IPS DF 6.9 (cell line): ENCODE results near the gene FILIP1.
"Not testable (repeated sequence)": the region's sequence is repeated elsewhere in the genome, so short reads cannot be mapped to it uniquely, and the experiment has no call there.

ENCODE experiments used
- DNase-seq: peaks from one replicate; pipeline ENCODE4 v3.0.0-alpha.2; 2013; ENCODE audit warnings: low read depth, low spot score
- H3K27ac ChIP-seq: one replicate; pipeline ENCODE4 v1.5.1; 2013; ENCODE audit warnings: low read length, control low read depth
- H3K27me3 ChIP-seq: 2 replicates; pipeline ENCODE4 v1.6.1; 2013; ENCODE audit warnings: mild to moderate bottlenecking, low read length; ENCODE audit not compliant: control insufficient read depth, insufficient read depth
- H3K36me3 ChIP-seq: 2 replicates; pipeline ENCODE4 v1.6.1; 2013; ENCODE audit warnings: low read length; ENCODE audit not compliant: control insufficient read depth, insufficient read depth
- H3K4me1 ChIP-seq: 2 replicates; pipeline ENCODE4 v1.6.1; 2013; ENCODE audit warnings: low read length; ENCODE audit not compliant: control insufficient read depth, insufficient read depth
- H3K4me3 ChIP-seq: 2 replicates; pipeline ENCODE4 v1.5.1; 2013; ENCODE audit warnings: mild to moderate bottlenecking, low read length
- H3K9me3 ChIP-seq: 2 replicates; pipeline ENCODE4 v1.6.1; 2013; ENCODE audit warnings: low read length, inconsistent platforms; ENCODE audit not compliant: control insufficient read depth, insufficient read depth
- WGBS: extraction: QIAGEN DNeasy Blood & Tissue Kit; methylation state at CpG from one replicate; pipeline ENCODE4 v1.1.7; 2013; ENCODE audit warnings: mixed read lengths, missing lambda C conversion rate; ENCODE audit not compliant: insufficient read length, insufficient coverage; 5-methylcytosine and 5-hydroxymethylcytosine counted together

The FILIP1 gene

DNA sequence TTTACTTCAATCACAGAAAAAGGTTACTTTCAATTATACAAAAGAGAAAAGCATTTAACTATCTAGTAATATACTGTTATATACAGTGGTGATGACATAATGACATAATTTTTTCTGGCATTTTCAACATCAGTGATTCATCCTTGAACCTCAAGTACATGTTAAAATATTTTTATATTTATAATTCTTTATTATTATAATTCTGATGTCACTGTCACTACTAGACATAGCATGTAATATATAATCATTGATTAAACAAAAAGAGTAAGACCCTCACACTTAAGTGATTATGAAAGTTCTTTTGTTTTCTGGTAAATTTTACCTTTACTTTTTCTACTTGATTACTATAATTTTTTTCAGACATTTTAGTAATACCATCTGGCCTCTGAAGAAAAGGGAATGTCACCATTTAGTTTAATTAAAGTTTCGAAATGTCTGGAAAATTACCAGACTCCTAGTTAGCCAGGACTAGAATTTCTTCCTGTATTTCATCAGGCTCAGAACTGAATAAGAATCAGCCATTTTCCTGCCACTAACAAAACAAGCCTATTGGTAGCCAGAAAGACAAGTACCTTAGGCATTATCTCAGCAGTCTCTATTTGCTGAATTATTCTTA lies 71.5 kb downstream of the FILIP1 start:
- Histone ChIP-seq H3K4me3 (no peak overlapping the region), H3K27me3 (no peaks in the 10 kb centered on the region), H3K27ac (no peak overlapping the region), H3K4me1 (no peaks in the 10 kb centered on the region), H3K9me3 (no peaks in the 10 kb centered on the region), H3K36me3 (no peaks in the 10 kb centered on the region)
- no peak for DNase-seq
- WGBS = no CpG with 5 or more reads among the region's 1 CpG

DNA sequence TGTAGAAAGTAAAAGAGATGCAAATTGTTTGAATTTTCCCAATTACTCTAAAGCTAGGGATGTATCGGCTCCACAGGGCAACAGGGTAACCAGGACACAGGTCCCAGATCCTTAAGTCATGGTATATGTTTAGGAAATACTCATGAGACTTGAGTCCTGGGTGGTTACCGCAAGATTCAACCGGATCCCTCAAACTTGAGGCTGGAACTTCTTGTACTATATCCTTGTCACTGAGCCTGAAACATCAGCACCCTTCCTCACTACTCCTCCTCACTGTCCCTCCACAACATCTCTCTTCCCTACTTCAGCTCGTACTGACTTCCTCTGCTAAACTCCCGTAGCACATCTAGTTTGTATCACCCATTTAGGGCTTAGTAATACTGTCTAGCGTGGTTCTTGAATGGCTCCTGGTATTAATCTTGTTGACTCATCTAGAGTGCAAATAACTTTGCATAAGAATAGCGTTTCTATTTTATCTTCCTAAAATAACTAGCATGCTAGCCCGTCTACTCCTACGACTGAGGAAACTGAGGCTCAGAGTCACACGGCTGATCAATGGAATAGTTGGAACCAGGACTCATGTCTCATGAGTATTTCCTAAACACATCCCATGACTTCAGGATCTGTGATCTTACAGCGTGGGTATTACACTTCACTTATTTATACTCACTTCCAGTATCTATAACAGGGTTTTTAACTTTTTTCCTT lies 72.1 kb downstream of the FILIP1 start:
- Histone ChIP-seq H3K36me3 (no peaks in the 10 kb centered on the region), H3K4me1 (no peaks in the 10 kb centered on the region), H3K27ac (no peak overlapping the region), H3K9me3 (no peaks in the 10 kb centered on the region), H3K4me3 (no peak overlapping the region), H3K27me3 (no peaks in the 10 kb centered on the region)
- DNase-seq = no peak
- no CpG with 5 or more reads among the region's 11 CpGs for WGBS

DNA sequence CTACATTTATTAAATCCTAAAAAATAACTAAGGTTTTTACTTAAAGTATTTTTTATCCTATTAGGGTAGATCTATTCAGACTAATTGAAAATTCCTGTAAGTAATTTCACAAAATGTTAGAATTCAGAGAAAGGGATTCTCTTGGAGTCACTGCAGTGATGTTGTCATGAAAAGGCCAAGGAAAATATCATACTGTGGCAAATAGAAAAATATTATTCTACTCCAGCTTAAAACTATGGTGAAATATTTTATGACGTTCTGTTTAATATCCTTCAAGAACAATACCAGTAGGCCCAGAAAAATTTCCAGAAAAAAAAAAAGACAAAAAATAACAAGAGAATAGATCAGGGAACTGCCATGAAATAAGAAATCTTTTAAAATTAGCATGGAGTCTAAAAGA lies 73.6 kb downstream of the FILIP1 start:
- Histone ChIP-seq H3K9me3 (no peaks in the 10 kb centered on the region), H3K4me3 (no peak overlapping the region), H3K27me3 (no peaks in the 10 kb centered on the region), H3K27ac (no peak overlapping the region), H3K4me1 (no peaks in the 10 kb centered on the region), H3K36me3 (no peaks in the 10 kb centered on the region)
- no peak for DNase-seq
- WGBS = no CpG with 5 or more reads among the region's 1 CpG

DNA sequence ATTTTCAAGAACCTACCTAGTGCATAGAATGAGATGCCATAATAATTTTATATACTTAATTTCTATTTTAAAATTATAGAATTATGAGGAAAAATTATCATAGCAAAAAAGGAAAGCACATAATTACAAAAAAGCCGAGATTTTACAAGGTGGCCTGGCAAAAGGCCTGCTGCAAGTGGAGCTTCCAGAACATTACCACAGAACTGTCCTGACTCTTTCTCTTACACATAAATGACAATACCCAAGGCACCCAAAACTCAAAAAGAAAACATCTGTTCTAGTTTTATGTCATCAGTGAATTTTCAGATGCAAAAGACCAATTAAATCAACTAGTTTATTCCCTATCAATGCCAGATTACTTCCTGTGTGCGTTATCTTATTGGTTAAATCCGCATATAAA lies 74.2 kb downstream of the FILIP1 start:
- H3K27me3 ChIP-seq = no peaks in the 10 kb centered on the region
- no peak overlapping the region for H3K4me3 ChIP-seq
- no peaks in the 10 kb centered on the region for H3K9me3 ChIP-seq
- H3K4me1 ChIP-seq = no peaks in the 10 kb centered on the region
- DNase-seq = no peak
- H3K27ac ChIP-seq = no peak overlapping the region
- no peaks in the 10 kb centered on the region for H3K36me3 ChIP-seq
- WGBS = no CpG with 5 or more reads among the region's 3 CpGs

DNA sequence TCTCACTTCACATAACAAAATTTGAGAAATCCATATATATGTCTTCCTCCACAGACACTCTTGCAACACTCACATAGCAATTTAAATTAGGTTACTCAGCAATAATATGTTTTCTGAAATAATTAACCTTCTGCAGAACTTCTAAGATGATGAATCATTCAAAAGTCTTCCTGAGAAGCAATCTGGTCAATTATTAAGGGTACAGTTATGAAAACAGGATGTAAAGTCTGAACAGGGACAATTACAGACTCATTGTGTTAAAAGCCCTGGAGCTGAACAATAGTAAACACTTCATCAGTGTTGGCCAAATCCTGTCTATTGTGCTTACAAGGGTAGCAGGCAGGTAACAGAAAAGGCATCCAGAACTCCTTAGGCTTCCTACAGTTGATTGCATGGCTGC lies 75.4 kb downstream of the FILIP1 start:
- no peak overlapping the region for H3K27ac ChIP-seq
- H3K36me3 ChIP-seq = no peaks in the 10 kb centered on the region
- H3K27me3 ChIP-seq = no peaks in the 10 kb centered on the region
- no peak for DNase-seq
- H3K4me3 ChIP-seq = no peak overlapping the region
- no peaks in the 10 kb centered on the region for H3K9me3 ChIP-seq
- no peaks in the 10 kb centered on the region for H3K4me1 ChIP-seq

DNA sequence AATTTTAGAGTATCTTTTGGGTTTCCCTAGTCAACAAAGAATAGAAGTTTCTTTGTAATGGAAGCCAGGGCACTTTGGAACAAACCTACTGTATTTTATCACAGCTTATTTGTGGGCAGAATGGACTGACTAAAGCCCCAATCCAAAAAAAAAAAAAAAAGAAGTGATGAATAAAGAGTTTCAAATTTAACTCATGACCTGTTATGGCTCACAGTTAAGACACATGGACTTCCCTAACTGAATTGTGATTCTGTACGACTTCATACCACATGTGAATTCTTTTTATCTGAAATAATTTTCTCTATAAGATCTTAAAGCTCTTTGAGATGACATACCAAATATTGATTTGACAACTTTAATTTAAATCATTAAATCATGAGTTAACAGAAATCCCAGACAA lies 77.2 kb downstream of the FILIP1 start:
- no CpG with 5 or more reads among the region's 1 CpG for WGBS
- no peak for DNase-seq
- Histone ChIP-seq H3K27ac (no peak overlapping the region), H3K4me3 (no peak overlapping the region), H3K36me3 (no peaks in the 10 kb centered on the region), H3K9me3 (no peaks in the 10 kb centered on the region), H3K4me1 (no peaks in the 10 kb centered on the region), H3K27me3 (no peaks in the 10 kb centered on the region)

DNA sequence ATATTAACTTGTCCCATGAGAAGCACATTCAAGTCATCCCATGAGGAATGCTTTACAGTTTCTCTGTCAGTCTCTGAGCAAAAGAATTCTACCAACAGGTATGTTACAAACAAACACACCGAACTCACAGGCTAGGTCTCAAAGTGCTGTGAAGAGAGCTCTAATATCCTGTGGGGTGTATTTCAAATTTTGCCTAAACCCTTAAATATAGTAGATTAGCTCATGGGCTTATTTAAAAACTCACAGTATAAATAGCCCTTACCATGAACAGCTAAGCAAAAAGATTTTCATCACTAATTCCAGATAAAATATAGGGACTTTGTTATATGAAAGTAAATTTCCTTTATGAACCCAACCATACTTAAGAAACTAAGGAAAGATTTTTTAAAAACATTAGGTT lies 77.8 kb downstream of the FILIP1 start:
- no CpG with 5 or more reads among the region's 1 CpG for WGBS
- Histone ChIP-seq H3K27ac (no peak overlapping the region), H3K36me3 (no peaks in the 10 kb centered on the region), H3K9me3 (no peaks in the 10 kb centered on the region), H3K4me1 (no peaks in the 10 kb centered on the region), H3K27me3 (no peaks in the 10 kb centered on the region), H3K4me3 (no peak overlapping the region)
- DNase-seq = no peak

DNA sequence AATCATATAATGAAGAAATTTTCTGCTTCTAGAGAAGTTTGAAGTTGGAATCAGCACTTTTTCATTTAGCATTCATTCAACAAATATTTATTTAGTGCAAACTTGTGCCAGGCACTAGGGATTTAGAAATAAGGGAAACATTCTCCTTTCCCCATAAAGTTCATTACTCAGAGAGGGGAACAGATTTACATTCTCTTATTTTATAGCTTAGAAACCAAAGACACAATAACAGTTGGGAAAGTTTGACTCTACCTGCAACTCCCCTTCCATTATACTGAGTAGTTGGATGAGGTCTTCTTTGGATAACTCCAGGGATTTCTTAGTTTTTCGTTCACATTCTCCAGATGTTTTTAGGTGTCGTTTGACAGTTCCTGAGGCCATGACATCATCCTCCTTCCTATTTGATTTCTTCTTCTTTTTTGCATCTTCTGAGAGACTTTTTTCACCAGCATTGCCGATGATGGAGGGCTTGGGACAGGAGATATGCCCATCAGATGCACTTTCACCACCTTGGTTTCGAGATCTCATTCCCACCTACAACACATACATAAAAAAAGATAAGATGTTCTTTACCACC lies 79.1 kb downstream of the FILIP1 start:
- no peaks in the 10 kb centered on the region for H3K36me3 ChIP-seq
- DNase-seq = no peak
- WGBS = no CpG with 5 or more reads among the region's 4 CpGs
- no peaks in the 10 kb centered on the region for H3K9me3 ChIP-seq
- no peak overlapping the region for H3K27ac ChIP-seq
- no peaks in the 10 kb centered on the region for H3K4me1 ChIP-seq
- no peaks in the 10 kb centered on the region for H3K27me3 ChIP-seq
- no peak overlapping the region for H3K4me3 ChIP-seq

DNA sequence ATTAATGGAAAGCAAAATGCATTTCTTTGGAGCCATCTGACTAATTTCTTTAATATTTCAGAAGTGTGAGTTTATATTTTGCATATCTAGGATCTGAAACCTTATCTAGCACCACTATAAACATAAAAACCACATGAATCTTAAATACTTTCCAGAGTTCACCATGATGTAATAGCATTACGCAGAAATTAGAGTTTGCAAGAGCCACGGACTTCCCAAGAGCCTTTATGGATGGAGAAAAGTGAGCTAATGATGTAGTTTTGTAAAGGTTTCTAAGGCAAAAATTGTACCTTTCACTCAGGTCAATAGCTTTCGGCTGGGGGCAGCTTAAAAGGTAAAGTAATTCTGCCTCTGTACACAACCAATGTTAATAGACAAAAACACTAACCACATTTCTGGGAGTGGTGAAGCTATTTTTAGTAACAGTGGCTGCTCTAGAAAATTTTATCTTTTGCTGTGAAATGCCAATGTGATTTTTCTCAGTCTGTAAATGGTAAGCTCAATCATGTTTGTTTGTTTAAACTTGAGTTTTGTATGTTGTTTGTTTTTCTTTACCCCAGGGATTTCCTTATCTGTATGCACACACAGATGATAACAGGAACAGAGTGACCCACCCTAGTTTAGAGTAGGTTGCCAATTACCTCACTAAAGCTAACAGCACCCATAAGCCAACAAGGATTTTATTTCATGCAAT lies 80.5 kb downstream of the FILIP1 start:
- H3K9me3 ChIP-seq = no peaks in the 10 kb centered on the region
- H3K27ac ChIP-seq = no peak overlapping the region
- no peaks in the 10 kb centered on the region for H3K27me3 ChIP-seq
- H3K36me3 ChIP-seq = no peaks in the 10 kb centered on the region
- DNase-seq = no peak
- H3K4me3 ChIP-seq = no peak overlapping the region
- WGBS = no CpG with 5 or more reads among the region's 3 CpGs
- H3K4me1 ChIP-seq = no peaks in the 10 kb centered on the region

DNA sequence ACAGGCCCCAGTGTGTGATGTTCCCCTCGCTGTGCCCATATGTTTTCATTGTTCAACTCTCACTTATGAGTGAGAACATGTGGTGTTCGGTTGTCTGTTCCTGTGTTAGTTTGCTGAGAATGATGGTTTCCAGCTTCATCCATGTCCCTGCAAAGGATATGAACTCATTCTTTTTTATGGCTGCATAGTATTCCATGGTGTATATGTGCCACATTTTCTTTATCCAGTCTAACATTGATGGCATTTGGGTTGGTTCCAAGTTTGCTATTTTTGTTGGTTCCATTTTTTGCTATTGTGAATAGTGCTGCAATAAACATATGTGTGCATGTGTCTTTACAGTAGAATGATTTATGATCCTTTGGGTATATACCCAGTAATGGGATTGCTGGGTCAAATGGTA lies 83.0 kb downstream of the FILIP1 start:
- no CpG with 5 or more reads among the region's 2 CpGs for WGBS
- DNase-seq, H3K9me3 ChIP-seq, H3K4me3 ChIP-seq, H3K36me3 ChIP-seq, H3K4me1 ChIP-seq, H3K27ac ChIP-seq, H3K27me3 ChIP-seq: not testable (repeated sequence)
